ENCODE results near the gene ZNF385D.

ZNF385D gene

DNA sequence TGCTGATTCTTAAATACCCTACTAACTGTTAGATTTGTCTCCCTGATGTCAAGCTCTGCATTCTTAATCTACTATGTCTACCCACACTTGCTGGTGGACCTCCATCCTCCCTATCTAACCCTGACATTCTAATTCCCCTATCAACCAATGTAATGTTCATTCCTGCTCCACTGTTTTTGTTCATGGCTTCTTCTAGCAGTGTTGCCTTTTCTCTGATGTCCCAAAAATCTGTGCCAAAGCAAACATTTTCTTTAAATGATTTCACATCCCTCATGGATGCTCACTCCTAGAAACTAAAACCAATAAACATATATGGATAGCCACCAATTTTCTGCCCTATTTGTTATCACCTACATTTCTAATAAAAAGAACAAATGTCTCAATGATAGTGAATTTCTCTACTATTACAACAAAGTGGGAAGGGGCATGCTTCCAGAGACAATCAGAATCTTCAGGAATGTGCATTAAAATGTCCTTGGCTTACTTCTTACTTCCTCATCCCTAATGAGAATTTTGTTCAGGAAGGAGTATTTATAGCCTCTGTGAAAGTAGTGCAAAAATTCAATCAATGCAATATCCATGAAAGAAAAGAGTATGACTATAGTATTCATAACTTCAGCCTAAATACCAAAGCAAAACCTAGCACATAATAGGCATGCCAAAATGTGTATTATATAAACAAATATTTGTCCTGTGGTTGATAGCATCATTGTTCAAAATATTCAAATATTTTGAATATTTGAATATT lies 273.3 kb downstream of the ZNF385D start:
- no peaks in the 10 kb centered on the region for H3K36me3 Mint-ChIP-seq
- ATAC-seq (replicated peaks) (no peak), DNase-seq (no peak)
- no peaks in the 10 kb centered on the region for H3K4me1 Mint-ChIP-seq
- no peaks in the 10 kb centered on the region for H3K27me3 Mint-ChIP-seq
- no peak overlapping the region for H3K27ac Mint-ChIP-seq
- no peak overlapping the region for H3K4me3 Mint-ChIP-seq
- H3K9me3 Mint-ChIP-seq = no peaks in the 10 kb centered on the region

DNA sequence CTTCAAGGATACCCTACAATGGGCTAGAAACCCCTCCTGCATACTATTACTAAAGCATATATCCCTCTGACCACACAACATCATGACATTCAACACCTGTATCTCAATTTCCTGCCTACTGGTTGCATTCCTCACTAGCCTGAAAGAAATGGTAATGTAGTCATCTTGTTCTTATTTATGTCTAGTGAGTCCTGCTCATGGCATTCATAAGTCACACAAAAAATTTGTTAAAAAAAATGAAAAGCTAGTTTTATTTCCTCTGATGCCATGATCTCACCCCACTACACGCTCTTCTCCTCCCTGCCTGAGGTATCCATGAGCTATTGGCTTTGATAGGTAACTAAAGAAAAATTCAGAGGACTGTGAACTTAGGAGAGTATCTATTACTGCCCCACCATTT lies 284.5 kb downstream of the ZNF385D start:
- no peak for DNase-seq
- H3K36me3 Mint-ChIP-seq = no peaks in the 10 kb centered on the region

DNA sequence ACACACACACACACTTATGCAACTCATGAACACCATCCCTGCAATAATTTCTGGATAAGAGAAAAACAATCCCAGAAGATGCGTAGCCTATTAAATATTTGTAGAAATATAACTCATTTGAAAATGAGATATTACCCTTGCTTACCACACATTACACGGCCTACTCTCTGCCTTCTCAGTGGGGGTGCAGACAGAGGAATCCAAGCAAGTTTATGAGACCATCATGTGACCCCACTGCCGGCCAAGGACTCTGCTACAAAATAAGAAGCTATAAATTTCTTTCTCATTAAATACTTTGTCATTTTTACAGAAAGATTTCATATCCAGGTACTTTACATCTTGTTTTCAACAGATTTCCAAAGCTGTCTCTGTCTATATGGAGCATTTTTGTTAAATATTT lies 286.3 kb downstream of the ZNF385D start:
- no peaks in the 10 kb centered on the region for H3K27me3 Mint-ChIP-seq
- DNase-seq = no peak
- no peak for ATAC-seq (replicated peaks)
- no peaks in the 10 kb centered on the region for H3K9me3 Mint-ChIP-seq
- no peaks in the 10 kb centered on the region for H3K36me3 Mint-ChIP-seq
- no peak overlapping the region for H3K27ac Mint-ChIP-seq
- H3K4me3 Mint-ChIP-seq = no peak overlapping the region
- H3K4me1 Mint-ChIP-seq = no peaks in the 10 kb centered on the region

More for the DNA sequence above, 284.5 kb downstream of the ZNF385D start:
- Mint-ChIP-seq H3K9me3 (peaks cover 0 to 3% of the 10 kb centered on the region in 2 donors), H3K4me3 (no peak overlapping the region), H3K4me1 (no peaks in the 10 kb centered on the region), H3K27ac (no peak overlapping the region), H3K27me3 (no peaks in the 10 kb centered on the region)
- ATAC-seq (replicated peaks) = no peak

DNA sequence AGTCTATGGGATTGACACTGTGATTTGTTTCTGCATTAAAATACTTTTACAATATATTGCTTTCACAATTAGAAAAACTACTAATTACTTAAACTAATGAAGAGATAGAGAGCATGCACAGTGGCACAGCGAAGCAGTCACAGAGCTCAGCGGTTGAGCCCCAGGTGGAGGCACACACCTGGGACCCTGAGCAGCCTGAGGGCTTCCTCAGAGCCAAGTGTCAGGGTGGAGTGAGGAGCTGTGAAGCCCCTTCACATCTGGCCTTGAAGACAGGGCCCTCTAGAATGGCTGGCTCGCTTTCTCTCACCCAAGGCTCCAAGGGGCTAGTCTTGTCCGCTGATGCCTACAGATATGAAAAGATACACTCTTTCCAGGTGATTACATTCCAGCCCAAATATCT lies 287.7 kb downstream of the ZNF385D start:
- Mint-ChIP-seq H3K9me3 (peaks cover 0 to 3% of the 10 kb centered on the region in 2 donors), H3K27me3 (no peaks in the 10 kb centered on the region), H3K36me3 (no peaks in the 10 kb centered on the region), H3K27ac (no peak overlapping the region), H3K4me3 (no peak overlapping the region), H3K4me1 (no peaks in the 10 kb centered on the region)
- DNase-seq (no peak), ATAC-seq (replicated peaks) (no peak)

DNA sequence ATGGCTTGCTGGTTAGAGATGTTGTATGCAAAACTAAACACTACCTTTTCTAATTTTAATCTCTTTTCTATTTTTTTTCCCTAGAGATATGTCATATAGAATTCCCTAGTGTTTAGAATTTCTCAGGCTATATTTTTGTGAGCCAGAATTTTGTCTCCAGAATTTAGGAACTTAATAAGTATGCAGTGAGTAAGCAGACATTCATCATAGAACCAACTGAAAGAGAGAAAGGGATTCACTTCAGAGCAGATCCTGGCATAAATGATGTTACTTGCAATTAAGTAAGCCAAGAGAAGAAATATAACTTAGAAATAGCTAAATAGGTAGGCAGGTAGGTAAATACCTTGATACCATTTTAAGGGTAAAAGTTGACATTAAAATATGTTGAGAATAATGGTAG lies 288.9 kb downstream of the ZNF385D start:
- H3K9me3 Mint-ChIP-seq = peaks cover 4 to 6% of the 10 kb centered on the region in 2 donors
- H3K4me3 Mint-ChIP-seq = no peak overlapping the region
- H3K36me3 Mint-ChIP-seq = no peaks in the 10 kb centered on the region
- H3K4me1 Mint-ChIP-seq = no peaks in the 10 kb centered on the region
- no peaks in the 10 kb centered on the region for H3K27me3 Mint-ChIP-seq
- DNase-seq (no peak), ATAC-seq (replicated peaks) (no peak)
- no peak overlapping the region for H3K27ac Mint-ChIP-seq

- no peak overlapping the region for H3K27ac Mint-ChIP-seq
- ATAC-seq (replicated peaks) (no peak), DNase-seq (no peak)
- H3K9me3 Mint-ChIP-seq = peaks cover 6 to 7% of the 10 kb centered on the region in 2 donors
- no peaks in the 10 kb centered on the region for H3K36me3 Mint-ChIP-seq
- H3K27me3 Mint-ChIP-seq = no peaks in the 10 kb centered on the region
- no peak overlapping the region for H3K4me3 Mint-ChIP-seq
- H3K4me1 Mint-ChIP-seq = no peaks in the 10 kb centered on the region
Observed at GRCh38 chr3:21457084-21457483, 293.9 kb downstream of the ZNF385D start.

DNA sequence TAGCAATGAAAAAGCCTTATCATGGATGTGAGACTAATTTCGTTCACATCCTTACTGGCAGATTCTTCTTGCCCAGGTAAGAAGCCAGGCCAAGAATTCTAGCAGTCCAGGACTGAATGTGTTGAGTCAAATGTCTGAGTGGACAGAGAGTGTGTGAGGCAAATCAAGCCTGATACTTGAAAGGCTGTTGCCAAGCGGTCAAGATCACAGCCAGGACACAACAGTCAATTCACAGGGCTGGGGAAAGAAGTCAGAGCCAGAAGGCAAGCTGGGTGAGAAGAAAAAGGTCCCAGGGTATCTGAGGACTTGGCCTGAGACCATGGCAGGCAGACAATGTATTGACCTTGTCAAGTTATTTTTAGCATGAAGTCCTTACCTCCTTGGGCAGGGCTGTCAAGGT lies 301.3 kb downstream of the ZNF385D start:
- no peaks in the 10 kb centered on the region for H3K4me1 Mint-ChIP-seq
- H3K27ac Mint-ChIP-seq = no peak overlapping the region
- H3K36me3 Mint-ChIP-seq = no peaks in the 10 kb centered on the region
- H3K9me3 Mint-ChIP-seq = peaks cover 0 to 2% of the 10 kb centered on the region in 2 donors
- H3K27me3 Mint-ChIP-seq = no peaks in the 10 kb centered on the region
- H3K4me3 Mint-ChIP-seq = no peak overlapping the region
- DNase-seq (no peak), ATAC-seq (replicated peaks) (no peak)

DNA sequence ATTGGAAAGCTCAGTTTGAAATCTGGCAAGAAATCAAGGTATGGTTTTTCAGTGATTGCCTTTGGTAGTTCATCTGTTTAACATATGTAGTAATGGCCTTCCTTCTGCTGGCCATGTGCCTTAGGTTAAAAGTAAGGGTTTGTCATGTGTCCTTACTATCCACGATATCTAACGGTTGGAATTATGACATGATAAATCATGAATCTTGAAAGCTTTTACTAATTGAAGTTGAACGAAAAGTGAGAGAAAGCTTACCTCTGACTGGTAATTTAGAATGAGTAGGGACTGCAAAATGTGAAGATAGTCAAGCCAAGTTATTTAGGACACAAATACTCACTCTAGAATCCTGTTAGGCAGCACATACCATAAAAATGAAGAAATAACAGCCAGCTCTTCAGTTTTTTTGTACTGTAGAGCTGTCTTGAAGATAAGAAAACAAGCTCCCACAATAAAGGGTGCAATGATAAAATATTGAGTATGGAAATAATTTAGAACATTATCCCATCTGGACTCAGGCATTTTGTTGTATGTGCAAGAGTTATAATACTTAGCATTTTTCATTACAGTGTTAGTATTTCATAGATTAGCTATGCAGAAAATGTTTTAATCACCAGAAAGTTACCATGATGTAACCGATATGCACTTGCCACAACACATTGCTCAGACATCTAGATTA lies 303.4 kb downstream of the ZNF385D start:
- no peaks in the 10 kb centered on the region for H3K27me3 Mint-ChIP-seq
- no peak overlapping the region for H3K4me3 Mint-ChIP-seq
- no peak overlapping the region for H3K27ac Mint-ChIP-seq
- no peak for DNase-seq
- peaks cover 0 to 3% of the 10 kb centered on the region in 2 donors for H3K9me3 Mint-ChIP-seq
- H3K36me3 Mint-ChIP-seq = no peaks in the 10 kb centered on the region
- no peaks in the 10 kb centered on the region for H3K4me1 Mint-ChIP-seq
- ATAC-seq (replicated peaks) = no peak

GRCh38 chr3:21446945-21447475 lies 304.0 kb downstream of the ZNF385D start:
- Mint-ChIP-seq H3K27ac (no peak overlapping the region), H3K36me3 (no peaks in the 10 kb centered on the region), H3K4me1 (no peaks in the 10 kb centered on the region), H3K4me3 (no peak overlapping the region), H3K27me3 (no peaks in the 10 kb centered on the region), H3K9me3 (peaks cover 0 to 3% of the 10 kb centered on the region in 2 donors)
- DNase-seq (no peak), ATAC-seq (replicated peaks) (no peak)

DNA sequence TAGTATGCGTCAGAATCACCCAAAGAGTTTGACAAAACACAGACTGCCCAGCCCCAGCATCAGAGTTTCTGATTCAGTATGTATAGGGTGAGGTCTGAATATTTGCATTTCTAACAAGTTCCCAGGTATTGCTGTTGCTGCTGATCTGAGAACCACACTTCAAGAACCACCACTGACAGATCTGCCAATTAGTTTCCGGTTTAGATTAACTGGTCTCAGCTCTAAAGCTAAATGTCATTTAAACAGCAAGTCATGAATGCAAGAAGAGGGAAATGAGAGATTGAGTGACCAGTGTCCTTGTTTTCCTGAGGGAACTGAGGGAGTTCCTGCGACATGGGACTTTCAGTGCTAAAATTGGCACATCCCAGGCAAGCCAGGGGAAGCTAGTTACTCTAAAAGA lies 305.0 kb downstream of the ZNF385D start:
- no peaks in the 10 kb centered on the region for H3K27me3 Mint-ChIP-seq

DNA sequence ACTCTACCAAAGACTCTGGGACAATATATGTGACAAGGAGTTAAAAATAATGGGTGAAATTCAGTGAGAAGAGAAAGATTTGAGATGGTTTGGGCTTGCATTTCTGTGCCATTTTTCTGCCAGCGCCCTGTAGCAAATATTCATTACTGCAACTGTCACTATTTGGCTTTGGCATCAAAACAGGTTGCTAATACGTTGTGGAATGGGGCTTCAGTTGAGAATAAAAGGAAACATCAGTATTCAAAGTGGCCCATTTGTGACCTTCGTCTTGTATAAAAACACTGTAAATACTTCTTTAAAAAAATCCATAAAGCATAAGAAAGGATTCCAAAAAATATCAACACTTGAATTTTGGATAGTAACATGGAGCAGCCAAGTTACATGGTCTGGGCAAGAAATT lies 309.2 kb downstream of the ZNF385D start:
- Mint-ChIP-seq H3K4me1 (no peaks in the 10 kb centered on the region), H3K9me3 (peaks cover 0 to 3% of the 10 kb centered on the region in 2 donors), H3K27ac (no peak overlapping the region), H3K27me3 (no peaks in the 10 kb centered on the region), H3K36me3 (no peaks in the 10 kb centered on the region), H3K4me3 (no peak overlapping the region)
- no peak for ATAC-seq (replicated peaks)
- DNase-seq = no peak

More for the DNA sequence above, 305.0 kb downstream of the ZNF385D start:
- no peak for DNase-seq
- H3K4me3 Mint-ChIP-seq = no peak overlapping the region
- peaks cover 0 to 3% of the 10 kb centered on the region in 2 donors for H3K9me3 Mint-ChIP-seq
- no peak for ATAC-seq (replicated peaks)
- no peaks in the 10 kb centered on the region for H3K36me3 Mint-ChIP-seq
- H3K27ac Mint-ChIP-seq = no peak overlapping the region
- no peaks in the 10 kb centered on the region for H3K4me1 Mint-ChIP-seq

- no peak for DNase-seq
- Mint-ChIP-seq H3K36me3 (no peaks in the 10 kb centered on the region), H3K4me3 (no peak overlapping the region), H3K4me1 (no peaks in the 10 kb centered on the region), H3K27me3 (no peaks in the 10 kb centered on the region), H3K9me3 (peaks cover 0 to 4% of the 10 kb centered on the region in 2 donors), H3K27ac (no peak overlapping the region)
- no peak for ATAC-seq (replicated peaks)
Observed at GRCh38 chr3:21436835-21437234, 314.2 kb downstream of the ZNF385D start.

DNA sequence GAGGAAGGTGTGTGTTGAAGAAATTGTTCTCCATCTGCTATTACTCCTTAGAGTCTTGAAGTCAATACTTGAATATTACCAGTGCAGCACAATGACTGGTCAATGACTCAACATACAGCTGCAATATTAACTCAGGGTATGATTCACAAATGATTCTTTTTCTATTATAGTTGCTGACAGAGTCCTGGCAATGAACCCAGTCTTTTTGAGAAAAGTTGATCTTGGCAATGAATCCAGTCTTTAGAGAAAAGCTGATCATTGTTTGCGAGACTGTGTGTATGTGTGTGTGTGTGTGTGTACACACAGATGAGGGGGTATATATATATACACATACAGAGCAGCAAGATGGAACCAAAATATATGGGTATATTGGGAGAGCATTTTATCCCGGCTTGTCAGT lies 315.1 kb downstream of the ZNF385D start:
- Mint-ChIP-seq H3K36me3 (no peaks in the 10 kb centered on the region), H3K4me3 (no peak overlapping the region), H3K27me3 (no peaks in the 10 kb centered on the region), H3K27ac (no peak overlapping the region), H3K4me1 (no peaks in the 10 kb centered on the region), H3K9me3 (peaks cover 0 to 4% of the 10 kb centered on the region in 2 donors)
- ATAC-seq (replicated peaks) = no peak
- DNase-seq = no peak

DNA sequence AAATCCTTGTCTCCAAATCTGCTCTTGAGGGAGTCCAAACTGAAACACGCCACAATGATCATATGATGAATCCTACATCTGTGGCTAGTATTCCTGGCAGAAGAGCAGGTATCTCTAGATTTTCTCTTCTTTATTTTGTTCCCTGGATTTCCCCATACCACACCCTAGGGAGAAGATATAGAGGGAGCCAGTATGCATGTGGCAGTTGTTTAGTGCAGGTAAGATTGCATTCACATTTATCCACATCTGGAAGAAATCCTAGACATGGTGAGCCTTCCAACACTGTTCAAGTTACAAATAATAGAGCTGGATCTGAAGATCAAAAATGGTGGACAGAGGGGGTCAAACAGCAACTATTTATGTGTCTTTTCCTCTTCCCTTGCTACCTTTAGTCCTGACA lies 316.7 kb downstream of the ZNF385D start:
- DNase-seq (no peak), ATAC-seq (replicated peaks) (no peak)
- Mint-ChIP-seq H3K27ac (no peak overlapping the region), H3K4me1 (no peaks in the 10 kb centered on the region), H3K9me3 (peaks cover 0 to 4% of the 10 kb centered on the region in 2 donors), H3K4me3 (no peak overlapping the region), H3K27me3 (no peaks in the 10 kb centered on the region), H3K36me3 (no peaks in the 10 kb centered on the region)

GRCh38 chr3:21433751-21434150 lies 317.3 kb downstream of the ZNF385D start:
- ATAC-seq (replicated peaks) (no peak), DNase-seq (no peak)
- no peaks in the 10 kb centered on the region for H3K27me3 Mint-ChIP-seq
- peaks cover 0 to 4% of the 10 kb centered on the region in 2 donors for H3K9me3 Mint-ChIP-seq
- no peaks in the 10 kb centered on the region for H3K4me1 Mint-ChIP-seq
- no peak overlapping the region for H3K4me3 Mint-ChIP-seq
- no peak overlapping the region for H3K27ac Mint-ChIP-seq
- H3K36me3 Mint-ChIP-seq = no peaks in the 10 kb centered on the region
